PFSK-1 (cell line): ENCODE data around the gene CENPA.

Experiments used
- FOXP2 ChIP-seq: optimal IDR thresholded peaks from 2 replicates; pipeline ENCODE3; 2011; ENCODE audit warnings: borderline replicate concordance, control low read depth, inconsistent platforms; ENCODE audit not compliant: insufficient read depth; ENCODE audit errors: extremely low read length, extremely low read depth
- POLR2AphosphoS5 ChIP-seq: IDR thresholded peaks from 2 replicates; pipeline ENCODE4 v1.6.1; 2012; ENCODE audit warnings: low read depth, mild to moderate bottlenecking, control low read depth, low read length, moderate library complexity
- SIN3A ChIP-seq: IDR thresholded peaks from 2 replicates; pipeline ENCODE4 v1.6.1; 2012; ENCODE audit warnings: mild to moderate bottlenecking, low read length, moderate library complexity, borderline replicate concordance; ENCODE audit not compliant: insufficient read depth
- TAF1 ChIP-seq: IDR thresholded peaks from 2 replicates; pipeline ENCODE4 v1.6.1; 2012; ENCODE audit warnings: low read length, control low read depth, borderline replicate concordance; ENCODE audit not compliant: insufficient read depth
- TF ChIP-seq, protein P1 (sequence below), 2 experiments: IDR thresholded peaks; 2 replicates each; pipeline versions ENCODE4 v1.6.1 to v1.8.0; 2011 to 2012; ENCODE audit warnings: low read depth in 2 of 2, low read length in 2 of 2, control low read depth in 1 of 2, inconsistent platforms in 1 of 2, mild to moderate bottlenecking in 1 of 2, moderate library complexity in 1 of 2; ENCODE audit not compliant: insufficient read depth in 1 of 2

CENPA gene

DNA sequence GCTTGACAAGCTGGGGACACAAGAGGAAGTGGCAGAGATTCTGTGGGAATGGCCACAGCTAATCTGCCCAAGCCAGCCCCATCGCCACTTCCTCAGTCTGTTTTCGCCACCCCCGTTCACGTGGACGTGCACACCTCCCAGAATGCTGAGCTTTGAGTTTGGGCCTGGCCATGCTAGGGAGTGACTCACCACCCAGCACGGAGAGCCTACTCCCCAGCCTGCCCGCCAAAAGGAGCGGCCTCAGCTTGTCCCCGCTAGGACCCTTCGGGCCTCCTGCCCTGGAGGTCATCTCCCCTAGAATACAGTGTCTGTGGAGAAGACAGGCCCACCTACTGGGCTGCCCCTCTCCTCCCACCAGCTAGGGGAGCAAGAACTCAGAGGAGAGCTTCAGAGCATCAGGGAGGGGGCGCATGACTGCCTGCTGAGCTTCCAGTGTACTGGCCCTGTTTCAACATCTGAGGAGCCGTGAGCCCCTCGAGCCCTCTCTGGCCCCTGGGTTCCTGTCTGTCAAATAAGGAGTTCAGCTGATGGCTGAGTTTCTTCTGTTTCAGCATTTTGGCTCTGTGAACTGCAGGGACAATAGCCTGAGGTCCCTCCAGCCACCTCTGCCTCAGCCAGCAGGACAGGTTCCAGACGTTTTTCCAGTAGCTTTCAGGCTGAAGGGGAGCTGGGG lies 16.6 kb upstream of the CENPA start:
- no peak for TF ChIP-seq FOXP2
- TF ChIP-seq POLR2AphosphoS5 = 0 out of 2 replicates have a peak, but pooled peaks have one; percentile 23
- TF ChIP-seq SIN3A = 0 out of 2 replicates have a peak, but pooled peaks have one; percentile 25
- TF ChIP-seq, protein P1, sequence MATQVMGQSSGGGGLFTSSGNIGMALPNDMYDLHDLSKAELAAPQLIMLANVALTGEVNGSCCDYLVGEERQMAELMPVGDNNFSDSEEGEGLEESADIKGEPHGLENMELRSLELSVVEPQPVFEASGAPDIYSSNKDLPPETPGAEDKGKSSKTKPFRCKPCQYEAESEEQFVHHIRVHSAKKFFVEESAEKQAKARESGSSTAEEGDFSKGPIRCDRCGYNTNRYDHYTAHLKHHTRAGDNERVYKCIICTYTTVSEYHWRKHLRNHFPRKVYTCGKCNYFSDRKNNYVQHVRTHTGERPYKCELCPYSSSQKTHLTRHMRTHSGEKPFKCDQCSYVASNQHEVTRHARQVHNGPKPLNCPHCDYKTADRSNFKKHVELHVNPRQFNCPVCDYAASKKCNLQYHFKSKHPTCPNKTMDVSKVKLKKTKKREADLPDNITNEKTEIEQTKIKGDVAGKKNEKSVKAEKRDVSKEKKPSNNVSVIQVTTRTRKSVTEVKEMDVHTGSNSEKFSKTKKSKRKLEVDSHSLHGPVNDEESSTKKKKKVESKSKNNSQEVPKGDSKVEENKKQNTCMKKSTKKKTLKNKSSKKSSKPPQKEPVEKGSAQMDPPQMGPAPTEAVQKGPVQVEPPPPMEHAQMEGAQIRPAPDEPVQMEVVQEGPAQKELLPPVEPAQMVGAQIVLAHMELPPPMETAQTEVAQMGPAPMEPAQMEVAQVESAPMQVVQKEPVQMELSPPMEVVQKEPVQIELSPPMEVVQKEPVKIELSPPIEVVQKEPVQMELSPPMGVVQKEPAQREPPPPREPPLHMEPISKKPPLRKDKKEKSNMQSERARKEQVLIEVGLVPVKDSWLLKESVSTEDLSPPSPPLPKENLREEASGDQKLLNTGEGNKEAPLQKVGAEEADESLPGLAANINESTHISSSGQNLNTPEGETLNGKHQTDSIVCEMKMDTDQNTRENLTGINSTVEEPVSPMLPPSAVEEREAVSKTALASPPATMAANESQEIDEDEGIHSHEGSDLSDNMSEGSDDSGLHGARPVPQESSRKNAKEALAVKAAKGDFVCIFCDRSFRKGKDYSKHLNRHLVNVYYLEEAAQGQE (IDR thresholded peaks at IDR 0.05; ENCODE audit: insufficient read depth in 1 of 2, low read depth in 2 of 2, low read length in 2 of 2) = no peak
- no peak for TF ChIP-seq TAF1

DNA sequence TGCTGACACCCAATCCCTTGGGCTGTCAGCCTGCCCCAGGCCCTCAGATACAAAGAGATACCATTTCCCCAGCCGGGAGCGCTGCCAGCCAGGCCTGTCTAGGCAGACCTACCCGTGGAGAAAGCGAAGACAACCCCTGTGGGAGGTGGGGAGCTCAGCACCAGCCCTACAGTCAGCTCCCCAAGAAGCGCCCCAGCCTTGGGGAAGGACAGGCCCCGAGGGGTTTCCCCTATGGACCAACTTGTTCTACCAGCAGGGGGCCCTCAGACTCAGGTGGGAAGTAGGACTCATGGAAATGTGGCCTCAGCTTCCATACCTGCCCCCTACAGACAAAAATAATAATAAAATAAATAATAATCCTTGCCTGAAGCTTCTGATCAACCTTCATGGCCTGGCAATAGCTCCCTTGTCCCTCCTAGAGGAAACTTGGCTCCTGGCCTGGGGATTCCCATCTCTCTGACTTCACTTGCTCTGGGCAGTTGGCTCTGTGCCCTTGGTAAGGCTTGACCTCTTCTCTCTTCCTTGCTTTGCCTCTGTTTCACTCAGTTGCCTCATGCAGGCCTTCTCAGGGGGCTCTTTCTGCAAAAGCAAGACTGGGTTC lies 14.8 kb upstream of the CENPA start:
- TF ChIP-seq FOXP2 (no peak), SIN3A (no peak; the same call in 1 of the 2 replicates), POLR2AphosphoS5 (no peak), TAF1 (no peak)
- TF ChIP-seq, protein P1 (IDR thresholded peaks at IDR 0.05; ENCODE audit: insufficient read depth in 1 of 2, low read depth in 2 of 2, low read length in 2 of 2) = no peak

DNA sequence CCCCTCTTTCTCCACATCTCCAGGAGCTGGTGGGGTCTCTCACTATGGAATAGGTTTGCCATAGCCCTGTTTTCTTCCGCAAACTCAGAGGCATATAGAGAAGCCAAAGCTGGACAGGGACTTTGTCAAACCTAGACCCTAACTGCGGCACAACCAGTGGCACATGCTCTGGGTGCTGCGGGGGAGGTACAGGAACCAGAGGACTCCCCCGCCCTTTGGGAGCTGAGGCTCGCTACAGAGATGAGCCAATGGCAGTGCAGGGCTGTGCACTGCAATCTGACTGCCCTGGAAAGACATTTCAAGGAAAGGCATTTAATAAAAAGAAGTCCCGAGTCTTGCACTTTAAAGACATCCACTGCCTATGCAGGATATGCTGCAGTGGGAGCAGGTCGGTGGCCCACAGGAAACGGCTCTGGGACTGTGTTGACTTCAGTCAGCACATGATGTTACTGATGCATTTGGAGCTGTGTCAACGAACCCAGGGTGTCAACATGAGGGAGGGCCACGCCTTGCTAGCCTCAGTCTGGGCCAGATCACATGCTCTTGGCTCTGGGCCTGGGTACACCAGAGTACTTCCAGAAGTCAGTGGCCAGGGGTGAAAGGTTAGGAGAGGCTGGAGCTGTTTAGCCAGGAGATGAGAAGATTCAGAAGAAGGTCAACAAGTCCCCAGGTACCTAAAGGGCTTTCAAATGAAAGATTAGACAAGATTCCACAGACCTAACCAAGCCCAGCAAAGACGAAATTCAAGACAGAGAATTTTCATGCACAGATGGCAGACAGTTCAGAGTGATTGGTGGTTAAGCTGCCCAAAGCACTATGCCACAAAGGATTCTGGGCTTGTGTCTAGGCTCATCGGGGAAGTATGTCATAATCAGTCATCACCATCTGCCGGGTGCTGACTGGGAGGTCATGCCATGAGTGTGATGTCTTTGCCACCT lies 13.5 kb upstream of the CENPA start:
- TF ChIP-seq FOXP2 (no peak), SIN3A (peak; percentile 36; the same call in 1 of the 2 replicates), TAF1 (no peak), POLR2AphosphoS5 (no peak; the same call in 1 of the 2 replicates)
- TF ChIP-seq, protein P1 (IDR thresholded peaks at IDR 0.05; ENCODE audit: insufficient read depth in 1 of 2, low read depth in 2 of 2, low read length in 2 of 2) = no peak

DNA sequence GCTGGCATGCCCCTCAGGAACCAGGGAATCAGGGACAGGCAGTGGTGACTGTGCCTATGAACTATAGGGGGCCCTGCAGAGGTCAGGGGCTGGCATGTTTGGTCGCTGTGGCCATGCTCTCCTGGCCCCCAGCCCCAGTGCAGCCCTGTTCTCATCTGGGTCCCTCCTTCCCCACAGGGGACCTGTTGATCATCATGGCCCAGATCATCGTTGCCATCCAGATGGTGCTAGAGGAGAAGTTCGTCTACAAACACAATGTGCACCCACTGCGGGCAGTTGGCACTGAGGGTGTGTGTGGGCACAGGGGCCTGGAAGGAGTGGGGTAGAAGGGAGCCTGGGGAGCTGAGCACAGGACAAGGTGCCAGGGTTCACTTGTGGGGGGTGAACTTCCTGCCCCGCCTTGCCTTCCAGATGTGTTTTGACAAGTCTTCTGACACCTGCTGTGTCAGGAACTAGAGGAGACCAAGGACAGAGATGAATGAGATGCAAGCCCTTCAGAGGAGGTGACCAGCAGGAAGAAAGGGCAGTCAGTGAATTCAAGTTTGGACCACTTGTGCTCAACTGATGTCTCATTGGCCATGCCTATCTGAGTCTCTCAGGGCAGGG lies 9.6 kb upstream of the CENPA start:
- TF ChIP-seq SIN3A (no peak), TAF1 (no peak), POLR2AphosphoS5 (no peak), FOXP2 (no peak)
- TF ChIP-seq, protein P1 (IDR thresholded peaks at IDR 0.05; ENCODE audit: insufficient read depth in 1 of 2, low read depth in 2 of 2, low read length in 2 of 2) = no peak
